OCI-M1 (cell line): ENCODE data around the gene COMMD9.

ENCODE experiments used
- DNase-seq: peaks from one replicate; lab custom pipeline; 2025; lab: John Stamatoyannopoulos, UW

Gene COMMD9

GRCh38 chr11:36222831-36223635 lies 66.2 kb downstream of the COMMD9 start:
- DNase-seq: no peak
